GM21515 (cell line): Measurements from ENCODE around the gene XRN1.
"Not testable (repeated sequence)": the region's sequence is repeated elsewhere in the genome, so short reads cannot be mapped to it uniquely, and the experiment has no call there.

Experiments used
- ATAC-seq: cut with Tn5 transposase; IDR thresholded peaks from one replicate; pipeline ENCODE4 v1.9.1; 2021; ENCODE audit not compliant: unreplicated experiment

The XRN1 gene, protein sequence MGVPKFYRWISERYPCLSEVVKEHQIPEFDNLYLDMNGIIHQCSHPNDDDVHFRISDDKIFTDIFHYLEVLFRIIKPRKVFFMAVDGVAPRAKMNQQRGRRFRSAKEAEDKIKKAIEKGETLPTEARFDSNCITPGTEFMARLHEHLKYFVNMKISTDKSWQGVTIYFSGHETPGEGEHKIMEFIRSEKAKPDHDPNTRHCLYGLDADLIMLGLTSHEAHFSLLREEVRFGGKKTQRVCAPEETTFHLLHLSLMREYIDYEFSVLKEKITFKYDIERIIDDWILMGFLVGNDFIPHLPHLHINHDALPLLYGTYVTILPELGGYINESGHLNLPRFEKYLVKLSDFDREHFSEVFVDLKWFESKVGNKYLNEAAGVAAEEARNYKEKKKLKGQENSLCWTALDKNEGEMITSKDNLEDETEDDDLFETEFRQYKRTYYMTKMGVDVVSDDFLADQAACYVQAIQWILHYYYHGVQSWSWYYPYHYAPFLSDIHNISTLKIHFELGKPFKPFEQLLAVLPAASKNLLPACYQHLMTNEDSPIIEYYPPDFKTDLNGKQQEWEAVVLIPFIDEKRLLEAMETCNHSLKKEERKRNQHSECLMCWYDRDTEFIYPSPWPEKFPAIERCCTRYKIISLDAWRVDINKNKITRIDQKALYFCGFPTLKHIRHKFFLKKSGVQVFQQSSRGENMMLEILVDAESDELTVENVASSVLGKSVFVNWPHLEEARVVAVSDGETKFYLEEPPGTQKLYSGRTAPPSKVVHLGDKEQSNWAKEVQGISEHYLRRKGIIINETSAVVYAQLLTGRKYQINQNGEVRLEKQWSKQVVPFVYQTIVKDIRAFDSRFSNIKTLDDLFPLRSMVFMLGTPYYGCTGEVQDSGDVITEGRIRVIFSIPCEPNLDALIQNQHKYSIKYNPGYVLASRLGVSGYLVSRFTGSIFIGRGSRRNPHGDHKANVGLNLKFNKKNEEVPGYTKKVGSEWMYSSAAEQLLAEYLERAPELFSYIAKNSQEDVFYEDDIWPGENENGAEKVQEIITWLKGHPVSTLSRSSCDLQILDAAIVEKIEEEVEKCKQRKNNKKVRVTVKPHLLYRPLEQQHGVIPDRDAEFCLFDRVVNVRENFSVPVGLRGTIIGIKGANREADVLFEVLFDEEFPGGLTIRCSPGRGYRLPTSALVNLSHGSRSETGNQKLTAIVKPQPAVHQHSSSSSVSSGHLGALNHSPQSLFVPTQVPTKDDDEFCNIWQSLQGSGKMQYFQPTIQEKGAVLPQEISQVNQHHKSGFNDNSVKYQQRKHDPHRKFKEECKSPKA (N-terminal part only)

GRCh38 chr3:142447852-142448823, at the start of gene XRN1:
Gene XRN1, minus strand, starts transcription at chr3:142448037. Its CDS starts 93 bp downstream, at chr3:142447944.
- peak; percentile 81 for ATAC-seq

DNA sequence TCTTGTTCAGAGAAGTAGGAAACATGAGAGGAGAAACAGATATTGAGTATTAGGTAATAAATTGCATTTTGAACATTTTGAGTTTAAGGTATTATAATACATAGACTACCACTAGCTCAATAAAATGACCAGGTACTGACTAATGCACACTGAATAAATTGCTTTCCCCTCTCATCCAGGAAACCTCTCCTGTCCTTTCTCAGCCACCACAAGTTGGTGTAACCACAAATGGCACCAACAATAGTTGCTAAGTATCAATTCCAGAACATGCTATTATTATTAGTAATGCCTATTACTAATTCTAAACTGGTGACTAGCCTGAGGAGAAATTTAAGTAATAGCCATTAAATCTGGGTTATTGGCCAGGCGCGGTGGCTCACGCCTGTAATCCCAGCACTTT, 47.3 kb upstream of the XRN1 start:
- no peak for ATAC-seq

- ATAC-seq, result no peak
These were observed 44.3 kb upstream of the XRN1 start for GRCh38 chr3:142492184-142492583.

DNA sequence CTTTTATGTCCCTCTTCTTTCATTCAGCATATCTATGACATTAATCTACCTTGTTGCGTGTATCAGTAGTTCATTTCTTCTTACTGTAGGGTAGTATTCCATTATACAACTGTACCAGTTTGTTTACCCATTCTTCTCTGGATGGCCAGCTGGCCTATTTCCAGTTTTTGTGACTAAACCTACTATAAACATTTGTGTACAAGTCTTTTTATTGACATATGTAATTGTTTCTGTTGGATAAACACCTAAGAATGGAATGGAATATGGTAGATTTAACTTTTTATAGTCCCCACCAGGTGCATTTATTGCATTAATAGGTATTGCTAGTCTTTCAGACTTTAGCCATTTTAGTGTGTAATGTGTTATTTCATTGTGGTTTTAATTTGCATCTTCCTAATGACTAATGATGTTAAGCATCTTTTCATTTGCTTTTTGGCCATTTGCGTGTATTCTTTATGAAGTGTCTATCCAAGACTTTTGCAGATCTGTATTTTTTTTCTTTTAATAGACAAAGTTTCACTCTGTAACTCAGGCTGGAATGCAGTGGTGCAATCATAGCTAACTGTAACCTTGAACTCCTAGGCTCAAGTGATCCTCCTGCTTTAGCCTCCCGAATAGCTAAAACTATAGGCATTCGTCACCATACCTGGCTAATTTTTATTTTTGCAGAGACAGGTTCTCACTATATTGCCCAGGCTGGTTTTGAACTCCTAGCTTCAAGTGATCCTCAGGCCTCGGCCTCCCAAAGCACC, 41.9 kb upstream of the XRN1 start:
- ATAC-seq, result no peak

- ATAC-seq, result no peak
These were observed 37.1 kb upstream of the XRN1 start for GRCh38 chr3:142484912-142485435.

DNA sequence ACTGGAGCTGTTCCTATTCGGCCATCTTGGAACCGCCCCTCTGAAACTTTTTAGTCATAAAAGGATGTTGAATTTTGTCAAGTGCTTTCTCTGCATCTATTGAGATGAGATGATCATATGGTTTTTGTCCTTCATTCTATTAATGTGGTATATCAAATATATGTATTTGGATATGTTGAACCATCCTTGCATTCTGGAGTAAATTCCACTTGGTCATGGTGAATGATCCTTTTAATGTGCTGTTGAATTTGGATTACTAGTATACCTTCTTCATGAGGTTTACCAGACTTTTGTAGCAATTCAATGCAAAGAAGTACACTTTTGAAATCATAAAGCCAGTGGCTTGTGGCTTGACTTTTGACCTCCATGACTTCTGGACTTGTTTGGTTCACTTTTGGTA, 33.4 kb upstream of the XRN1 start:
- no peak for ATAC-seq

DNA sequence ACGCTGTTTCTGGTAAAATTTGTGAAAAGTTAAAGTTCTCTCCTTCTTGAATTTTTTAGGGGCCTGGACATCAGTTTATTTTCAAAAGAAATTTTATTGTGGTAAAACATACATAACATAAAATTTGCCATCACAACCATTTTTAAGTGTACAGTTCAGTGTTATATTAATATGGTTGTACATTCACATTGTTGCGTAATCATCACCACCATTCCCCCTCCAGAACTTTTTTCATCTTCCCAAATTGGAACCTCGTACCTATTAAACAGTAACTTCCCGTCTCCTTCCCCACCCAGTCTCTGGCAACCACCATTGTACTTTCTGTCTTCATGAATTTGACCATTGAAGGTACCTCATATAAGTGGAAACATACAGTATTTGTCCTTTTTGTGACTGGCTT, 23.0 kb upstream of the XRN1 start:
- no peak for ATAC-seq

DNA sequence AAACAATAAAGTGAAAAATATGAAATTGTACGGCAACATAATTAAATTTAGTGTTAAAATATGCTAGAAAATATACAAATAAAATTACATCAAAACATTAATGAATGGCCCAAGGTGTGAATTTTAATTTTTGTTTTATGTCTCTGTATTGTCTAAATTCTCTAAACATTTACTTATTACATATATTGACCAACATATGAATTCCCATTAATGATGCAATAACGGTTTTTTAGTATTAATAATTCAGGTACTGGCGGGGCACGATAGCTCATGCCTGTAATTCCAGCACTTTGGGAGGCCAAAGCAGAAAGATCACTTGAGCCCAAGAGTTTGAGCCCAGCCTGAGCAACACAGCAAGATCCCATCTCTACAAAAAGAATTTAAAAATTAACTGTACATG, 20.6 kb upstream of the XRN1 start:
- ATAC-seq, result no peak

DNA sequence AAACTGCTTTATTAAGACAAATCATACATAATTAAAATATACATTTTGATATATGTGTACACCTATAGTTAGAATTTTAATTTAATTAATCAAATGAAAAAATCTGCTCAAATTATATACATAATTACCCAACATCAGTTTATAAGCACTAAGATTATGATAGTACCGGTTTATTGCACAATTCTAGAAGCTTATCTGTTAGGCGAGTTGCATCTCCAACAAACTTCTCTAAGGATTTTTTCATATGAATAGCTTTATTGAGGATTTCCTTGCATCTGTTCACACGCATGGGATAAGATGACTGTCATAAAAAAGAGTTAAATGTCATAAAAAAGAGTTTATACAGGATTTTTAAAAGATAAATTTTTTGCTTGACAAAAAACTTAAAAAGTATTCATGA, 19.9 kb upstream of the XRN1 start:
- ATAC-seq, result no peak

DNA sequence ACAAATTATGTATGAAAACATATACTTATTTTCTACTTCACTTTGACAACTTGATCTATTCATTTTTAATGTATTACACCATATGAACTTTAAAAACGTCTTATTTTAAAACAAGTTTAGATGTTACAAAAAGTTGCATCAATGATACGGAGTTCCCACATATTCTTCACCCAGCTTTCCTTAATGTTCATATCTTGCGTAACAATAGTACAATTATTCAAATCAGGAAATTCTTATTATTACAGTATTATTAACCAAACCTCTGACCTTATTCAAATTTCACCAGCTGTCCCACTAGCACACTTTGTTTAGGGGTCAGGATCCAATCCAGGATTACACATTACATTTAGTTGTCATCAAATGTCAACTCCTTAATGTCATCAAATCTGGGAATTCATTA, 12.9 kb upstream of the XRN1 start:
- no peak for ATAC-seq

DNA sequence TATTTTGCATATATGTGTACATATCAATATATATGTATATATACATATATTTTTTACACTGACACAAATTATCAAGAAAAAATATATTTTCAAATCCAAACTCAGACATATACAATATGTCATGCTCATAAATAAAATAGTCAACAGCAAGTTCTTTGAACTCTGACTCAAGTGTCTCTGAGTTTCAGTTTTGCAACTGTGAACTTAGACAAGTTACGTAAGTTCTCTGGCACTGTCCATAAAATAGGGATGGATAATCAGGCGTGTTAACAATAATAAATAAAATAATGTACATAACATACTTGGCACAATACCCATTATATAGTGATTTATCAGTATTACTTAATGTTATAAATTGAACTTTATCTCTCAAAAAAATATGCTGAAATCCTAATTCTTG, 12.1 kb upstream of the XRN1 start:
- ATAC-seq, result no peak

DNA sequence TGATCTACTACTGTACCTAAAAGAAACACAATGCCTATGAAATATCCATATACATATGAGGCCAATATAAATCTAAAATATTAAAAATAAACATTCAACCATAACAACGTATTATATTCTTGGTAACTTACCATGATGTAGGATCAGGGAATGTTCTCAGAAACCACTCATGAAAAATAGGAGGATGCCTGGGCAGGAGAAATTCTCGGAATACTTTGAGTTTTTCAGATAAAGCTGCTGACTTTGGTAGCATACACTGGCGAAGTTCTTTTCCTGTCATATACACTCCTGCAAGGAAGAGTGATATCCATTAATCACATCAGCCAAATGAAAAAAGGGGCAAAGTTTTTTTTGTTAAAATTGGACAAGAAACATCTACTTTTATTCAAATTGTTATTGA, 11.3 kb upstream of the XRN1 start:
- no peak for ATAC-seq

DNA sequence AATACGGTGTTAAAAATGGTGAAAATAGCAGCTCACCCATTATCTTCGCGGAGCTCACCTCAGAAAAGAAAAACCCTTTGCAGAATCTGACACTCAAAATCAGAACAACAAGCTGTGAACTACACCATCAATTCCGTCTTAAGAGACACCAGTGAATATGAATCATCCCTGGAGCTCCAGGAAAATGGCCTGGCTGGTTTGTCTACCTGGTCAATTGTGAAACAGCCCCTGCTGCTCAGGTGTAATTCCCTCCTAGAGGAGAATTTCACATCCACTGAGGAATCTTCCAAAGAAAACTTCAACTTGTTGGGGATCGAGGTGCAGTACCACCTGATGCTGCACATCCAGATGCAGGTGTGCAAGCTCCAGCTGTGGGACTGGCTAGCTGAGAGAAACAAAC, 3.0 kb upstream of the XRN1 start:
- no peak for ATAC-seq

DNA sequence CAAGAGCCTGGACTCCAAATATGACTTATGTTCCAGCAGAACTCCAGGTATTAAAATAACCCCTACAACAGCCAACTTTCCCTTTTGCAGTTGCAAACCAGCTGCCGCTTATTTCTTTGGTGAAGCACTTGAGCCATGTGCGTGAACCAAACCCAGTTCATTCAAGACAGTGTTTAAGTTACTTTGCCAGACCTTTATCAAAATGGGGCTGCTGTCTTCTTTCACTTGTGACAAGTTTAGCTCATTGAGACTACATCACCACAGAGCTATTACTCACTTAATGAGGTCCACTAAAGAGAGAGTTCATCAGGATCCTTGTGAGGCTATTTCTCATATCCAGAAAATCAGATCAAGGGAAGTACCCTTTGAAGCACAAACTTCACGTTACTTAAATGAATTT, 2.4 kb upstream of the XRN1 start:
- no peak for ATAC-seq

DNA sequence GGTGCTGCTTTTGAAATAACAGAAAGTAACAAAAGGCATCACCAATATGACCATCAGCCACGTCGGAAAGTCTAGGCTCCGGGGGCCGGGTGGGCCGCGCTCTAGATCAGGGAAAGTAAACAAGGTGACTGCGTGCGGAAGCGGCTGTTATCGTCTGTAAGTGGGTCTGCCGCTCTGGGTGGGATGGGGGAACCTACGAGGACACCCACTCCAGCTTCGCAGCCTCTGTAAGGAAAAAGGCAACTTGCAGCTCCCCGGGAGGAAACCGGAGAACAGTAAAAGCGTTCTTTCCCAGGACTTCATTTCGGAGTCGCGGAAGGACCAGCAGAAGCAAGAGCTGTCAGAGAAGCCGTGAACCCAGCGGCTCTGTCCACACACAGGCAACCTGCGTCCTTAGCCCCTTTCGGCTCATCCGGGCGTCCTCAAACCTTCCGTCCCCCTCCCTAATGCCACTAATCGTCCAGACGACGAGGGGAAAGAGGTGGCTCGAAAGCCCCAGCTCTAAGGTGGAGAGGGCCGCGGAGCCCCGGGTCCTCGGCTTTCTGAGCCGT, 461 bp downstream of the XRN1 start:
- peak; percentile 28 for ATAC-seq

- peak; percentile 53 for ATAC-seq
These were observed 2.0 kb downstream of the XRN1 start for GRCh38 chr3:142445816-142446254.

GRCh38 chr3:142444343-142444742, 3.5 kb downstream of the XRN1 start:
- no peak for ATAC-seq

DNA sequence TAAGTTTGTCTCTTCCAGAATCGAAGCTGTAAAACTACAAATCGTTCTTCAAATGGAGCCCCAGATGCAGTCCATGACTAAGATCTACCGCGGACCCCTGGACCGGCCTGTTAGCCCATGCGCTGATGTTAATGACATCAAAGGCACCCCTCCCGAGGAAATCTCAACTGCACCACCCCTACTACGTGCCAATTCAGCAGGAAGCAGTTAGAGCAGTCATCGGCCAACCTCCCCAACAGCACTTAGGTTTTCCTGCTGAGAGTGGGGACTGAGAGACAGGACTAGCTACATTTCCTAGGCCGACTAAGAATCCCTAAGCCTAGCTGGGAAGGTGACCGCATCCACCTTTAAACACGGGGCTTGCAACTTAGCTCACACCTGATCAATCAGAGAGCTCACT, 4.8 kb downstream of the XRN1 start:
- ATAC-seq, result not testable (repeated sequence)
